Superior temporal gyrus (tissue), 1 donor: ENCODE measurements around the gene KCNE1.
"Not testable (repeated sequence)": the region's sequence is repeated elsewhere in the genome, so short reads cannot be mapped to it uniquely, and the experiment has no call there.

Experiments used
- DNase-seq: peaks from one replicate; pipeline ENCODE4 v3.0.0-alpha.2; 2016; ENCODE audit errors: extremely low spot score

Gene KCNE1

GRCh38 chr21:34511787-34512455 is at the start of gene KCNE1:
TSS of gene KCNE1 (minus strand) at chr21:34512210. CDS start at chr21:34449634, 62,576 bp downstream.
- no peak for DNase-seq

- DNase-seq, result no peak
These were observed 49.8 kb upstream of the KCNE1 start for GRCh38 chr21:34561806-34562205.

GRCh38 chr21:34560609-34561008 is 48.6 kb upstream of the KCNE1 start:
- DNase-seq, result no peak

GRCh38 chr21:34560021-34560420 is 48.0 kb upstream of the KCNE1 start:
- no peak for DNase-seq

- no peak for DNase-seq
These were observed 47.1 kb upstream of the KCNE1 start for GRCh38 chr21:34559089-34559631.

- no peak for DNase-seq
These were observed 46.2 kb upstream of the KCNE1 start for GRCh38 chr21:34558166-34558565.

GRCh38 chr21:34557261-34557660 is 45.3 kb upstream of the KCNE1 start:
- no peak for DNase-seq

GRCh38 chr21:34554670-34555069 is 42.7 kb upstream of the KCNE1 start:
- DNase-seq, result not testable (repeated sequence)

GRCh38 chr21:34554227-34554626 is 42.2 kb upstream of the KCNE1 start:
- DNase-seq, result no peak

- no peak for DNase-seq
These were observed 41.3 kb upstream of the KCNE1 start for GRCh38 chr21:34553151-34553952.

GRCh38 chr21:34552360-34553098 is 40.5 kb upstream of the KCNE1 start:
- no peak for DNase-seq

GRCh38 chr21:34550182-34550799 is 38.3 kb upstream of the KCNE1 start:
- no peak for DNase-seq

GRCh38 chr21:34548781-34549376 is 36.9 kb upstream of the KCNE1 start:
- no peak for DNase-seq

- DNase-seq, result no peak
These were observed 34.5 kb upstream of the KCNE1 start for GRCh38 chr21:34546542-34546941.

GRCh38 chr21:34545079-34545884 is 33.3 kb upstream of the KCNE1 start:
- peak; percentile 76 for DNase-seq

GRCh38 chr21:34544032-34544496 is 32.1 kb upstream of the KCNE1 start:
- peak; percentile 49 for DNase-seq

- no peak for DNase-seq
These were observed 31.0 kb upstream of the KCNE1 start for GRCh38 chr21:34543017-34543416.

- DNase-seq, result no peak
These were observed 28.2 kb upstream of the KCNE1 start for GRCh38 chr21:34540206-34540605.

GRCh38 chr21:34537838-34538237 is 25.8 kb upstream of the KCNE1 start:
- DNase-seq, result no peak

- DNase-seq, result no peak
These were observed 24.8 kb upstream of the KCNE1 start for GRCh38 chr21:34536820-34537219.
